ENCODE results near the gene TSPEAR.
"Not testable (repeated sequence)": the region's sequence is repeated elsewhere in the genome, so short reads cannot be mapped to it uniquely, and the experiment has no call there.

TSPEAR gene

GRCh38 chr21:44508711-44509445 is 202.5 kb downstream of the TSPEAR start:
- no peak for DNase-seq (ENCODE audit: extremely low spot score)
- ChIA-PET POLR2A (no interaction called here), CTCF (no interaction called here)
- TF ChIP-seq NFRKB (IDR thresholded peaks at IDR 0.05) (no peak), ELF4 (IDR thresholded peaks at IDR 0.05) (no peak), SP1 (IDR thresholded peaks at IDR 0.05) (no peak), TARDBP (IDR thresholded peaks at IDR 0.05) (no peak), BHLHE40 (IDR thresholded peaks at IDR 0.05; ENCODE audit: borderline replicate concordance) (no peak), SUZ12 (IDR thresholded peaks at IDR 0.05) (no peak), CTBP1 (IDR thresholded peaks at IDR 0.05; ENCODE audit: borderline replicate concordance) (no peak)

- POLR2A ChIA-PET = no interaction called here
- CTCF ChIA-PET = no interaction called here
- DNase-seq (ENCODE audit: extremely low spot score) = no peak
- TF ChIP-seq TARDBP (IDR thresholded peaks at IDR 0.05) (no peak), FOXK2 (IDR thresholded peaks at IDR 0.05) (no peak), SUZ12 (IDR thresholded peaks at IDR 0.05) (no peak), HDGF (IDR thresholded peaks at IDR 0.05; ENCODE audit: borderline replicate concordance) (no peak)
Observed at GRCh38 chr21:44508426-44508710, 203.0 kb downstream of the TSPEAR start.

GRCh38 chr21:44507673-44508425 is 203.5 kb downstream of the TSPEAR start:
- no peak for DNase-seq (ENCODE audit: extremely low spot score)
- POLR2A ChIA-PET = no interaction called here
- CTCF ChIA-PET = no interaction called here
- no peak for TF ChIP-seq NFRKB (IDR thresholded peaks at IDR 0.05)
- no peak for TF ChIP-seq CTBP1 (IDR thresholded peaks at IDR 0.05; ENCODE audit: borderline replicate concordance)
- TF ChIP-seq ARNT (IDR thresholded peaks at IDR 0.05) = no peak

- no peak for DNase-seq (ENCODE audit: extremely low spot score)
- no peak for TF ChIP-seq NFRKB (IDR thresholded peaks at IDR 0.05)
- no peak for TF ChIP-seq SP1 (IDR thresholded peaks at IDR 0.05)
- no peak for TF ChIP-seq TARDBP (IDR thresholded peaks at IDR 0.05)
- TF ChIP-seq FOXM1 (IDR thresholded peaks at IDR 0.05; ENCODE audit: borderline replicate concordance) = no peak
- TF ChIP-seq FOXA1 (IDR thresholded peaks at IDR 0.05) = no peak
- TF ChIP-seq FOXK2 (IDR thresholded peaks at IDR 0.05) = no peak
- no peak for TF ChIP-seq ARNT (IDR thresholded peaks at IDR 0.05)
- TF ChIP-seq ELF4 (IDR thresholded peaks at IDR 0.05) = no peak
- no peak for TF ChIP-seq BHLHE40 (IDR thresholded peaks at IDR 0.05; ENCODE audit: borderline replicate concordance)
- TF ChIP-seq PKNOX1 (IDR thresholded peaks at IDR 0.05) = no peak
- no peak for TF ChIP-seq L3MBTL2 (conservative IDR thresholded peaks at IDR 0.05)
- TF ChIP-seq SUZ12 (IDR thresholded peaks at IDR 0.05) = no peak
- no peak for TF ChIP-seq ZNF384 (IDR thresholded peaks at IDR 0.05)
- ChIA-PET POLR2A (no interaction called here), CTCF (interaction anchor here (0.6 kb wide), 1 partner anchor 12 kb away, joined by 3 read pairs; no protein-coding TSS in a partner anchor)
Observed at GRCh38 chr21:44506279-44507255, 204.8 kb downstream of the TSPEAR start.

GRCh38 chr21:44505673-44506278 is 205.6 kb downstream of the TSPEAR start:
- TF ChIP-seq SP1 (IDR thresholded peaks at IDR 0.05) (no peak), LEF1 (IDR thresholded peaks at IDR 0.05; ENCODE audit: borderline replicate concordance) (no peak), ARNT (IDR thresholded peaks at IDR 0.05) (no peak), TARDBP (IDR thresholded peaks at IDR 0.05) (no peak), PKNOX1 (IDR thresholded peaks at IDR 0.05) (no peak), FOXM1 (IDR thresholded peaks at IDR 0.05; ENCODE audit: borderline replicate concordance) (no peak), ZNF384 (IDR thresholded peaks at IDR 0.05) (no peak), L3MBTL2 (conservative IDR thresholded peaks at IDR 0.05) (no peak), SUZ12 (IDR thresholded peaks at IDR 0.05) (no peak), FOXK2 (IDR thresholded peaks at IDR 0.05) (no peak), BHLHE40 (IDR thresholded peaks at IDR 0.05; ENCODE audit: borderline replicate concordance) (no peak), ELF4 (IDR thresholded peaks at IDR 0.05) (no peak)
- DNase-seq (ENCODE audit: extremely low spot score) = no peak
- ChIA-PET POLR2A (no interaction called here), CTCF (interaction anchor here (0.6 kb wide), 1 partner anchor 152 kb away, joined by 3 read pairs; no protein-coding TSS in a partner anchor)

GRCh38 chr21:44503901-44504399 is 207.4 kb downstream of the TSPEAR start:
- ChIA-PET CTCF (no interaction called here), POLR2A (interaction anchor here (0.6 kb wide), 1 partner anchor 369 kb away, joined by 3 read pairs; the partner anchor contains the start of gene PTTG1IP)
- DNase-seq (ENCODE audit: extremely low spot score) = no peak
- TF ChIP-seq ELF4 (IDR thresholded peaks at IDR 0.05) = no peak
- TF ChIP-seq CTBP1 (IDR thresholded peaks at IDR 0.05; ENCODE audit: borderline replicate concordance) = no peak
- TF ChIP-seq NFRKB (IDR thresholded peaks at IDR 0.05) = no peak
- TF ChIP-seq PKNOX1 (IDR thresholded peaks at IDR 0.05) = no peak
- TF ChIP-seq FOXM1 (IDR thresholded peaks at IDR 0.05; ENCODE audit: borderline replicate concordance) = no peak
- TF ChIP-seq SUZ12 (IDR thresholded peaks at IDR 0.05) = no peak
- no peak for TF ChIP-seq BHLHE40 (IDR thresholded peaks at IDR 0.05; ENCODE audit: borderline replicate concordance)
- TF ChIP-seq FOXK2 (IDR thresholded peaks at IDR 0.05) = no peak
- no peak for TF ChIP-seq HDGF (IDR thresholded peaks at IDR 0.05; ENCODE audit: borderline replicate concordance)

- CTCF ChIA-PET; POLR2A ChIA-PET; DNase-seq (ENCODE audit: extremely low spot score): not testable (repeated sequence)
Observed at GRCh38 chr21:44503006-44503889, 208.1 kb downstream of the TSPEAR start.

Measured in HEK293T (cell line).